ENCODE measurements around the gene TMEM61. TPM values are rescaled to one million over a fixed set of nuclear protein-coding genes. Genes with fewer than 3 reads are reported as not detected.
"Not testable (repeated sequence)": the region's sequence is repeated elsewhere in the genome, so short reads cannot be mapped to it uniquely, and the experiment has no call there.

The TMEM61 gene
- total RNA-seq, 1 experiment from 2014 or later, result not detected

DNA sequence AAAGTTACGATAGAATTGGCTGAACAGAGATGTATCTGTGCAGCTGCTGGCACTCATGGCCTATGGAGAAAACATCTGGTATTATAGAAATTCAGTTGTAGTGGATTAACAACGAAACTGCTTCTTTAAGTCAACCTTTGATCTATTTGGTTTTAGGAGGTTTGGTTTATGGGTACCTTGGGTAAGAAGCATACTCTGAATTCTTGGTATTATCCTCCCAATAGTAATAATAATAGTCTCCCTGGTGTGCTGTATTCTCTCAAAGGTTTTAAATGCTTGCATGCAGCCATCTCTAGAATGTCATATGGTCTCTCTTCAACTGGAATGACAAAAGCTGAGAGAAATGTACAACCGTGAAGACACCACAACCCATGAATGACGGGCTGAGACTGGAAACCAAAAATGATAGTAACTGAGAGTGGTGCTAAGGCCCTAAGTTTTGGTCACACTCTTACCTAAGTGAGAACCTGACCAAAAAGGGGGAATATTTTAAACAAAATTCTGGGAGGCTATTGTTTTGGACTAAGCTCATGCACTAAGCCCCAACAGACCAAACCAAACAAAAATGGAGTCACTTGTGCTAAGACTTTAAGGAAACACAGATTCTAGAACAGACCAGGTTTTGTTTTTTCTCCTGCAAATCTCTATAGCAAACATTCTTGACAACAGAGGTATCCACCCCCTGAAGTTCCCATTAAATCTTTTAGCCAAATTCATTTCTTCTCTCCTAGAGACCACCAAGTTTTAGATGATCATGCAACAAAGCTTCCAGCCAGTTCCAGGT, 17.6 kb upstream of the TMEM61 start:
- no peak for DNase-seq (ENCODE audit: low read depth)

- not testable (repeated sequence) for DNase-seq (ENCODE audit: low read depth)
Observed at GRCh38 chr1:54963829-54964228, 16.6 kb upstream of the TMEM61 start.

GRCh38 chr1:54965624-54966340, 14.6 kb upstream of the TMEM61 start:
- peak; percentile 63 for DNase-seq (ENCODE audit: low read depth)

DNA sequence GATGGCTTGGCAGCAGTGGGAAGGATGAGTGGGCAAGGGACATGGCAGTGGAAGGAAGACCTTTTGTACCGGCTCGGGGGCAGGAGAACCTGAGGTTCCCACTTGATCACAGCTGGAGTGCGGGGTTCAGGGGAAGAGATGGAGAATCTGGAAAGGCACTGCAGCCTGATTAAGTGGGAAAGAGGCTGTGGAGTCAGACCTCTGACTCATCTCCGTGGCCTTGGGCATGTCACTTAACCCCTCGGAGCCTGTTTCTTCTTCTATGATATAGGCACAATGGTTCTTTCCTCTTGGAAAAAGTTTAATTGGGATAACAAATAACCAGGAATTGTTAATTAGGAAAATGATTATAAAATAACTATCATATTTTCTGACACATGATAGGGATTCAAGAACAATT, 13.1 kb upstream of the TMEM61 start:
- DNase-seq (ENCODE audit: low read depth), result peak; percentile 49

- DNase-seq (ENCODE audit: low read depth), result no peak
Observed at GRCh38 chr1:54968551-54968950, 11.9 kb upstream of the TMEM61 start.

DNA sequence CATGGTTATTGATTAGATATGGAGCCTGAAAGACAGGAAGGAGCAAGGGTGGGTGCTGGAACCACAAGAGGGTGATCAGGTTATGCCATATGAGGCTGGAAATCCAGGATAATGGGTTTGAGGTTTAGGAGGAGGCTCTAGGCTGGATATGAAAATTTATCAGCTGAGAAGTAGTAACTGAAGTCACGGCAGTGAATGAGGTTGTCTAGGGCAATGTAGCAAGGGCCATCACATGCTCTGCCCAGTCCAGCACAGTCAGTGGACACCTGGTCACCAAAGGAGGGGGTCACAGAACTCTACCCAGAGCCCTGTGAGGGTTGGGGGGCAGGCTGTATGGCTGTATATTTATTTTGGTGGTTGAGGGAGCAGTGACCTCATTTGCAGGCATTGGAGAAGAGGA, 10.5 kb upstream of the TMEM61 start:
- DNase-seq (ENCODE audit: low read depth), result no peak

GRCh38 chr1:54970901-54971300, 9.5 kb upstream of the TMEM61 start:
- DNase-seq (ENCODE audit: low read depth), result no peak

- peak; percentile 81 for DNase-seq (ENCODE audit: low read depth)
Observed at GRCh38 chr1:54971317-54971791, 9.1 kb upstream of the TMEM61 start.

DNA sequence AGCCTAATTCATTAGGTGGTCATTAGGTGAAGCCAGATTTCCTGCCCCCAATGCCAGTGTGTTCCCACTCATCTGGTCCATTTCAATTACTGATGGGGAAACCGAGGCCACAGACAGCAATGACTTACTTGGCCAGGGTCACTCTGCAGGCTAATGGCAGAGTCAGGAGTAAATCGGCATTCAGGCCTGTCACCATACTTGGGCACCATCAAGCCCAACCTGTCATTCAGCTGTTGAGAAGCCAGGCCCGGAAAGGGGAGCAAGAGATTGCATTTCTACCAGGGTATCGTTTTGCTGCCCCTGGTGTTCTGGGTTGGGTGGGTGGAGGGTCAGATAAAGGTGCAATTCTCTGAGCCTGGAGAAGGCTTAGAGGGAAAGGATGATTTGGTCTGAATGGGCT, 8.0 kb upstream of the TMEM61 start:
- DNase-seq (ENCODE audit: low read depth), result no peak

- DNase-seq (ENCODE audit: low read depth), result peak; percentile 43
Observed at GRCh38 chr1:54973205-54973921, 7.1 kb upstream of the TMEM61 start.

DNA sequence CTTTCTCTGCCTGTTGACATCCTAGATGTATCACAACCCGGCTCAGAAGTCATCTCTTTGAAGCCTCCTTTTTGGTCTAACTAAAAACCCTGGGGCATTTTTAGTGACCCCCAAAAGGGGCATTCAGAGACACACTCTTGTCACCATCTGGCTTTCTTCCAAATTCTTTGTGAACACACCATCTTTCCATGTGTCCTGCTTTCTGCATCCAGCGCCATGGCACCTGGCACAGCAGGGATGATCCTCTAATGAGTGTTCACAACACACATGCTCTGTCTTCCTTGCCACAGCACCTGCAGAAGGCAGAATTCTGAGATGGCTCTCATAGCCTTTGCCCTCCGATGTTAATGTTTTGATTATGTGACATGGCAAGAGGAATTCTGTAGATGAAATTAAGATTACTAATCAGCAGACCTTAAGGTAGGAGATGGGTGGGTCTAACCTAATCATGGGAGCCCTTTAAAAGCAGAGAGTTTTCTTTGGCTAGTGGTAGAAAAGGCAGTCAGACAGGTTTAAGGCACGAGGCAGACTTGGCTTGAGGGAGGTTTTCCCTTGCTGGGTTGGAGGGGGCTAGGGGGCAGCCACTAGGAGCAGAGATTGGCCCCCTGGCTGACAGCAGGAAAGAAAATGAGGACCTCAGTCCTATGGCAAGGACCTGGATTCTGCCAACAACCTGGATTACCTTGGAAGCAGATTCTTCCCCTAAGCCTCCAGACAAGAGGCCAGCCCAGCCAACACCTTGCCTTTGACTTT, 4.9 kb upstream of the TMEM61 start:
- DNase-seq (ENCODE audit: low read depth), result no peak

DNA sequence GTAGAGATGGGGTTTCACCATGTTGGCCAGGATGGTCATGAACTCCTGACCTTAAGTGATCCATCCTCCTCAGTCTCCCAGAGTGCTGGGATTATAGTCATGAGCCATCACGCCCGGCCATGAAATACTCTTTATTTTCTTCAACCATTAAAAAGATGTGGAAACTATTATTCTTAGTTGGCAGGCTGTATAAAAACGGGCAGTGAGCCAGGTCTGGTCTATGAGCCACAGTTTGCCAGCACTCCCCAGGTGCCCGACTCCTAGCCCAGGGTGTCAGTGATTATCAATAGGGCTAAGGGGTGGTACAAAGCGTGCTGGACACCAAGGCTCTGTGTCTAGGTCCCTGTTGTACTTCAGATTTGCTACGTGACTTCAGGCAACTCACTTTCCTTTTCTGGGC, 3.7 kb upstream of the TMEM61 start:
- DNase-seq (ENCODE audit: low read depth), result peak; percentile 21

GRCh38 chr1:54977533-54978297, 2.7 kb upstream of the TMEM61 start:
- no peak for DNase-seq (ENCODE audit: low read depth)

- no peak for DNase-seq (ENCODE audit: low read depth)
Observed at GRCh38 chr1:54978528-54979326, 1.7 kb upstream of the TMEM61 start.

DNA sequence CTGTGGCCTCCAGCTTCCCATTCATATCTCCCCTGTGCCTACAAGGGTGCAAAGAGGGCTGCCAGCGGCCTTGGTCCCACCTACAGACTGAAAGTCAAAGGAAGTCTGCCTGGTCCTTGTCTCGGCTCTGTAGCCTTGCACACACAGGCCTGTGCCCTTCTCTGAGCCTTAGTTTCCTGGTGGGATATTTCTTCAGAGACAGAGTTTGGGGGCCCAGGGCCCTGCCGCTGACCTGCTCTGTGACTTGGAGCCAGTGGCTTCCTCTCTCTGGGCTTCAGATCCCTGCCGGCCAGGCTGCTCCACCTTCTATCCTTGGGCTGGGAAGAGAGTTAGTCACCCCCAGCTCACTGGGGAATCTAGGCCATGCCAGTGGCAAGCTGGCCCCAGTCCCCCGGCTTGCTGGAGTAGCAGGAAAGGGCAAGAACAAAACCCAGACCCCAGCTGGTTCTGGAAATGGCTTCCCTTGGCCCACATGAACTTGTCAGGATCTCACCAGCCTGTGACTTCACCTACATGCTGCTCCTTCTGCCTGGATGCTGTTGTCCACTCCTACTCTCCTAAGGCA, 1.0 kb upstream of the TMEM61 start:
- DNase-seq (ENCODE audit: low read depth), result peak; percentile 16

DNA sequence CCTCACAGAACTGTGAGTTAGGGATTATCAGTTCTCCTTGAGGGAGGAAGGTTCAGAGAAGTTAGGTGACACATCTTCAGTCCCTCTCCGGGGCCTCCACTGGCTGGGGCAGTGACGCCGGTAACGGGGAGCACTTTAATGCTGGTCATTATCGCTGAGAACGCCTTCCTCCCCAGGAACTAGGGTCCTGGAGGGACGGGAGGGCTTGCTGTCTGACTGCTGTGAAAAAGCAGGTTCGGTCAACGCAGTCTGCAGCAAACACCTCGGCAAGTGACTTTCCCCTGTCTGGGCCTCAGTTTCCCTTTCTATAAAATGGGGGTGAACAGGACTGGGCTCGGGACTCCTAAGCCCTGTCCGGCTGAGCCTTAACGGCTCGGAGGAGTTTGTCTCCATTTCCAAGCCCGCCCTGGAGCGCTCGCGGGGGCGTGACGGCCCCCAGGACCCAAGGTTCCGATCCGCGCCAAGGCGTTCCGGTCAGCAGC, 341 bp upstream of the TMEM61 start:
- no peak for DNase-seq (ENCODE audit: low read depth)

DNA sequence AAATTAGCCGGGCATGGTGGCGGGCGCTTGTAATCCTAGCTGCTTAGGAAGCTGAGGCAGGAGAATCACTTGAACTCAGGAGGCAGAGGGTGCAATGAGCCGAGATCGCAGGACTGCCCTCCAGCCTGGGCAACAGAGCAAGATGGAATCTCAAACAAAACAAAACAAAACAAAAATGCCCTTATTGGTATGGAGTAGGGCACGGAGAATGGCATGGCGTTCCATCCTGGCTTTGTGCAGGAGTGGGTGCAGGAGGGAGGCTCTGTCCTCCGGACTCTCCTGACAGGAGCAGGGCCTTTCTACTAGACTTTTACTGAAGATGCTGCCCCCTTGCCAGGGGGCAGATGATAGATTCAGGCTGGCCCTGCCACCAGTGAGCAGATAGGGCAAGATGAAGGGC, 1.0 kb downstream of the TMEM61 start:
- no peak for DNase-seq (ENCODE audit: low read depth)

GRCh38 chr1:54982739-54983138, 2.3 kb downstream of the TMEM61 start:
- no peak for DNase-seq (ENCODE audit: low read depth)

DNA sequence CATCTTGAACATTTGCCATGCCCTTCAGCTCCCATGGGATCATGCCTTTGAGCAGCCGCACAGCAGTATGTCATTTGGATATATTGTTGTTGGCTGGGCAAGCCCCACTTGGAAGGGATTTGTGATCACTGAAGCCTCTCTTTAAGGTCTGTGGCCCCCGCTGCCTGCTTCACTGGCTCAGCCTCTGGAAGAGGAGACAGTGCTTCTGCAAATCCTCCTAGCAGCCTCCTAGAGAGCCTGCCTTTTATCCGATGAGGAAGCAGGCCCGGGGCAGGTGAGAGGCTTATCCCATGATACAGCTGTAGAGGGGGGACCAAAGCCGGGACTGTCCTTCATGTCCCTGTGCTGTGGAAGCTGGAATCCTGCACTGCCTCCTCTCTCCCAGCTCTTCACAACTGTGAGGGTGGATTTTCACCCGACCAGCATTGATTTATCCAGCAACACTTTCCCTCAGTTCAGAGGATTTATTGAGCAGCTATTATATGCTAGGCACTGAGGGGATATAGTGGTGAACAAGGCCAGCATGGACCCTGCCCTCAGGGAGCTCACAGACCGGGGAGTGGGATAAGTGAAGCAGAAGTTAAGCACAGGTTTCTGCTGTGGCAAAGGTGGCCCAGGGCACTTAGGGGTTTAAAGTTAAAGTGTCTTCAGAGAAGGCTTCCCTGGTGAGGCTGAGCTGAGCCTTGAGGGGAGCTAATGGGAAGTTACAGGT, 3.9 kb downstream of the TMEM61 start:
- DNase-seq (ENCODE audit: low read depth), result no peak
